SK-N-SH (cell line): ENCODE measurements around the gene UBN2. TPM values are rescaled to one million over a fixed set of nuclear protein-coding genes. Genes with fewer than 3 reads are reported as not detected.

Experiments
- CTCF ChIA-PET: fragments of 300-600, 350-600 bp; formaldehyde crosslinking; extraction: SDS; loops from one replicate; lab custom pipeline; 2021; lab: Yijun Ruan, JAX
- POLR2A ChIA-PET: fragments of 350-600 bp; sonication (Branson Sonifier 250); formaldehyde crosslinking; extraction: SDS; loops from one replicate; lab custom pipeline; 2020; ENCODE audit warnings: antibody characterized with exemption, inconsistent platforms; lab: Yijun Ruan, JAX
- DNase-seq: peaks from one replicate; pipeline ENCODE4 v3.0.0; 2012
- H2AFZ ChIP-seq: fragments of 200-600 bp; sonication (generic); 2 replicates; pipeline ENCODE4 v1.8.1; 2016; ENCODE audit warnings: antibody characterized with exemption, mild to moderate bottlenecking, low read depth
- H3F3A ChIP-seq: fragments of 200-600 bp; sonication (generic); replicated peaks from 2 replicates; pipeline ENCODE3; 2016; ENCODE audit warnings: antibody characterized with exemption, mild to moderate bottlenecking; ENCODE audit not compliant: insufficient read depth
- H3K27ac ChIP-seq, 2 experiments: fragments of 200-500 bp in 1 of 2; fragments of 200-600 bp in 1 of 2; sonication (Bioruptor generic) in 1 of 2; sonication (generic), shearing (Covaris generic) in 1 of 2; 2 replicates each; pipeline versions ENCODE4 v1.5.1 to v1.6.1; 2014 to 2016; ENCODE audit warnings: low read depth in 2 of 2, inconsistent platforms in 1 of 2, low read length in 1 of 2, mild to moderate bottlenecking in 1 of 2, mixed read lengths in 1 of 2
- H3K27me3 ChIP-seq: fragments of 200-600 bp; sonication (generic), shearing (Covaris generic); 2 replicates; pipeline ENCODE4 v1.6.1; 2016; ENCODE audit warnings: mixed run types; ENCODE audit not compliant: insufficient read depth
- H3K36me3 ChIP-seq, 2 experiments: fragments of 200-500 bp in 1 of 2; fragments of 200-600 bp in 1 of 2; sonication (Bioruptor generic) in 1 of 2; sonication (generic) in 1 of 2; replicated peaks in 1 of 2; 2 replicates each; pipeline versions ENCODE3 to v1.5.1; 2014 to 2016; ENCODE audit warnings: low read length in 1 of 2, mild to moderate bottlenecking in 1 of 2; ENCODE audit not compliant: insufficient read depth in 2 of 2, control insufficient read depth in 1 of 2
- H3K4me1 ChIP-seq, 2 experiments: fragments of 200-500 bp in 1 of 2; fragments of 200-600 bp in 1 of 2; sonication (Bioruptor generic) in 1 of 2; sonication (generic), shearing (Covaris generic) in 1 of 2; 2 replicates each; pipeline versions ENCODE4 v1.5.1 to v1.6.1; 2014 to 2016; ENCODE audit warnings: low read depth in 1 of 2, low read length in 1 of 2, mixed run types in 1 of 2; ENCODE audit not compliant: insufficient read depth in 2 of 2, control insufficient read depth in 1 of 2
- H3K4me2 ChIP-seq: fragments of 200-600 bp; sonication (generic), shearing (Covaris generic); 2 replicates; pipeline ENCODE4 v1.6.1; 2017; ENCODE audit warnings: mixed run types
- H3K4me3 ChIP-seq, 2 experiments: fragments of 200-500 bp in 1 of 2; fragments of 200-600 bp in 1 of 2; sonication (Bioruptor generic) in 1 of 2; sonication (generic), shearing (Covaris generic) in 1 of 2; 2 replicates each; pipeline versions ENCODE4 v1.5.1 to v1.8.1; 2014 to 2016; ENCODE audit warnings: low read depth in 2 of 2, inconsistent platforms in 1 of 2, low read length in 1 of 2, mild to moderate bottlenecking in 1 of 2, mixed read lengths in 1 of 2, moderate library complexity in 1 of 2
- H3K79me2 ChIP-seq: fragments of 200-600 bp; sonication (generic); 2 replicates; pipeline ENCODE4 v1.8.1; 2017; ENCODE audit warnings: mild to moderate bottlenecking; ENCODE audit not compliant: insufficient read depth
- H3K9ac ChIP-seq: fragments of 200-600 bp; sonication (generic); 2 replicates; pipeline ENCODE4 v1.6.1; 2017; ENCODE audit warnings: mixed run types
- H3K9me2 ChIP-seq: fragments of 200-600 bp; sonication (generic); 2 replicates; pipeline ENCODE4 v1.6.1; 2017; ENCODE audit warnings: mixed run types
- H3K9me3 ChIP-seq: fragments of 200-600 bp; sonication (generic); 2 replicates; pipeline ENCODE4 v1.6.1; 2017; ENCODE audit warnings: mixed run types, mild to moderate bottlenecking, moderate library complexity
- H4K20me1 ChIP-seq: fragments of 200-600 bp; sonication (generic); 2 replicates; pipeline ENCODE4 v1.6.1; 2017; ENCODE audit warnings: mild to moderate bottlenecking, mixed run types; ENCODE audit not compliant: insufficient read depth
- CHD2 ChIP-seq: fragments of 150-350 bp; IDR thresholded peaks from 2 replicates; pipeline ENCODE4 v1.6.1; 2018; ENCODE audit warnings: low read length; ENCODE audit not compliant: partially characterized antibody
- ELF1 ChIP-seq: IDR thresholded peaks from 2 replicates; pipeline ENCODE4 v1.4.0; 2012
- EP300 ChIP-seq, 2 experiments: IDR thresholded peaks; 2 replicates each; pipeline versions ENCODE4 v1.4.0 to v1.6.1; 2012; ENCODE audit warnings: borderline replicate concordance in 1 of 2, low read depth in 1 of 2, low read length in 1 of 2
- FOXM1 ChIP-seq: IDR thresholded peaks from 2 replicates; pipeline ENCODE4 v1.4.0; 2012; ENCODE audit warnings: low read depth, mild to moderate bottlenecking
- GATA2 ChIP-seq: sonication (generic); formaldehyde crosslinking; IDR thresholded peaks from 2 replicates; pipeline ENCODE4 v1.5.0; 2020; ENCODE audit warnings: mild to moderate bottlenecking, missing genetic modification reagents
- JUND ChIP-seq: IDR thresholded peaks from 2 replicates; pipeline ENCODE4 v1.4.0; 2012
- MXI1 ChIP-seq: IDR thresholded peaks from 2 replicates; pipeline ENCODE4 v1.6.1; 2012; ENCODE audit warnings: mild to moderate bottlenecking, low read depth, low read length, improper control_type of control experiment
- NRF1 ChIP-seq: IDR thresholded peaks from 2 replicates; pipeline ENCODE4 v1.6.1; 2012; ENCODE audit warnings: low read depth, mild to moderate bottlenecking, low read length
- POLR2AphosphoS5 ChIP-seq: IDR thresholded peaks from 2 replicates; pipeline ENCODE4 v1.6.1; 2012; ENCODE audit warnings: low read depth, low read length
- RCOR1 ChIP-seq: fragments of 150-350 bp; IDR thresholded peaks from 2 replicates; pipeline ENCODE4 v1.6.1; 2017; ENCODE audit warnings: antibody characterized with exemption, low read length
- RFX5 ChIP-seq: IDR thresholded peaks from 2 replicates; pipeline ENCODE4 v1.6.1; 2012; ENCODE audit warnings: mild to moderate bottlenecking, improper control_type of control experiment, low read length
- RXRA ChIP-seq: IDR thresholded peaks from 2 replicates; pipeline ENCODE4 v1.4.0; 2012; ENCODE audit warnings: low read depth, mild to moderate bottlenecking, borderline replicate concordance
- SMC3 ChIP-seq: IDR thresholded peaks from 2 replicates; pipeline ENCODE4 v1.6.1; 2012; ENCODE audit warnings: low read depth, low read length, improper control_type of control experiment
- TEAD4 ChIP-seq: IDR thresholded peaks from 2 replicates; pipeline ENCODE4 v1.4.0; 2012; ENCODE audit warnings: mild to moderate bottlenecking, borderline replicate concordance; ENCODE audit not compliant: insufficient read depth
- YY1 ChIP-seq: IDR thresholded peaks from 2 replicates; pipeline ENCODE4 v1.4.0; 2012; ENCODE audit warnings: low read depth, mild to moderate bottlenecking
- WGBS: methylation state at CpG from one replicate; pipeline ENCODE4 v1.1.6; 2017; ENCODE audit warnings: low lambda C conversion rate; 5-methylcytosine and 5-hydroxymethylcytosine counted together
- polyA plus RNA-seq, 3 experiments: library from polyadenylated mRNA; depleted of rRNA; stranded (reverse); fragments of >200 nt; gene quantifications; 2 replicates each; pipeline ENCODE4 v1.2.3, GENCODE V29; 2012
- TF ChIP-seq, protein P1 (sequence below): fragments of 150-350 bp; IDR thresholded peaks from 2 replicates; pipeline ENCODE4 v1.6.1; 2017; ENCODE audit warnings: antibody characterized with exemption, low read length, low read depth, borderline replicate concordance
- TF ChIP-seq, protein P2 (sequence below): fragments of 150-350 bp; IDR thresholded peaks from 2 replicates; pipeline ENCODE4 v1.6.1; 2016; ENCODE audit warnings: mild to moderate bottlenecking, low read depth, low read length
- TF ChIP-seq, protein P3 (sequence below): IDR thresholded peaks from 2 replicates; pipeline ENCODE4 v1.4.0; 2012; ENCODE audit warnings: low read depth
- TF ChIP-seq, protein P4 (sequence below): IDR thresholded peaks from 2 replicates; pipeline ENCODE4 v1.6.1; 2012; ENCODE audit warnings: mild to moderate bottlenecking, low read depth, low read length, moderate library complexity

Gene UBN2
- polyA plus RNA-seq, 1 of the 3 experiments (the other 2 are of a cell fraction) = 2.0 TPM

DNA sequence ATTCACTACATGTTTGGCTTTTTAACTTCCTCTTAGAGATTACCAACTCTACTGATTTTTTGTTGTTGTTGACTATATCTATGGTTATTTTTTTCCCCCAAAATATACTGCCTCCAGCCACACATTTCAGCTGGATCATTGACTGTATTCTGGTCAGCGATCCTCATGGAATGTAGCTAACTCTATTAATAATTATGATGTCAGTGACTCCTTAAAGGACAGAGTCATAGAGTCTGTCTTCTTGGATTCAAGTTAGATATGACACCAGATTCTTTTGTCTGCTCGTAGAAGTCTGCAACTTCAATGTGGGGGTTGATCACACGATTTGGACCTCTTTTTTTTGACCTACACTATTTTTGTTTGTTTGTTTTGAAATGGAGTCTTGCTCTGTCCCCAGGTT is 33.2 kb downstream of the UBN2 start:
- Histone ChIP-seq H3K9me2 (no peaks in the 10 kb centered on the region), H3K27ac (no peak overlapping the region), H3K4me1 (no peaks in the 10 kb centered on the region), H3F3A (peaks cover 20% of the 10 kb centered on the region), H3K27me3 (no peaks in the 10 kb centered on the region), H3K9me3 (no peaks in the 10 kb centered on the region), H2AFZ (no peak overlapping the region), H3K9ac (no peak overlapping the region), H3K36me3 (peaks cover 65 to 89% of the 10 kb centered on the region in 2 experiments), H3K79me2 (no peaks in the 10 kb centered on the region), H4K20me1 (no peaks in the 10 kb centered on the region), H3K4me3 (no peak overlapping the region), H3K4me2 (no peak overlapping the region)
- ChIA-PET POLR2A (no interaction called here), CTCF (interaction anchor here (0.6 kb wide), 1 partner anchor 19 kb away, joined by 3 read pairs; no protein-coding TSS in a partner anchor)
- WGBS = 97% methylated on average over 3 of the region's 3 CpGs
- no peak for DNase-seq
- no peak for TF ChIP-seq RXRA
- no peak for TF ChIP-seq MXI1
- TF ChIP-seq ELF1 = no peak
- TF ChIP-seq, protein P1, sequence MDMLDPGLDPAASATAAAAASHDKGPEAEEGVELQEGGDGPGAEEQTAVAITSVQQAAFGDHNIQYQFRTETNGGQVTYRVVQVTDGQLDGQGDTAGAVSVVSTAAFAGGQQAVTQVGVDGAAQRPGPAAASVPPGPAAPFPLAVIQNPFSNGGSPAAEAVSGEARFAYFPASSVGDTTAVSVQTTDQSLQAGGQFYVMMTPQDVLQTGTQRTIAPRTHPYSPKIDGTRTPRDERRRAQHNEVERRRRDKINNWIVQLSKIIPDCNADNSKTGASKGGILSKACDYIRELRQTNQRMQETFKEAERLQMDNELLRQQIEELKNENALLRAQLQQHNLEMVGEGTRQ = no peak
- TF ChIP-seq, protein P2, sequence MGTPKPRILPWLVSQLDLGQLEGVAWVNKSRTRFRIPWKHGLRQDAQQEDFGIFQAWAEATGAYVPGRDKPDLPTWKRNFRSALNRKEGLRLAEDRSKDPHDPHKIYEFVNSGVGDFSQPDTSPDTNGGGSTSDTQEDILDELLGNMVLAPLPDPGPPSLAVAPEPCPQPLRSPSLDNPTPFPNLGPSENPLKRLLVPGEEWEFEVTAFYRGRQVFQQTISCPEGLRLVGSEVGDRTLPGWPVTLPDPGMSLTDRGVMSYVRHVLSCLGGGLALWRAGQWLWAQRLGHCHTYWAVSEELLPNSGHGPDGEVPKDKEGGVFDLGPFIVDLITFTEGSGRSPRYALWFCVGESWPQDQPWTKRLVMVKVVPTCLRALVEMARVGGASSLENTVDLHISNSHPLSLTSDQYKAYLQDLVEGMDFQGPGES = no peak
- TF ChIP-seq TEAD4 = no peak
- TF ChIP-seq, protein P3, sequence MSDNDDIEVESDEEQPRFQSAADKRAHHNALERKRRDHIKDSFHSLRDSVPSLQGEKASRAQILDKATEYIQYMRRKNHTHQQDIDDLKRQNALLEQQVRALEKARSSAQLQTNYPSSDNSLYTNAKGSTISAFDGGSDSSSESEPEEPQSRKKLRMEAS = no peak
- no peak for TF ChIP-seq GATA2
- TF ChIP-seq CHD2 = no peak
- no peak for TF ChIP-seq YY1
- no peak for TF ChIP-seq FOXM1

DNA sequence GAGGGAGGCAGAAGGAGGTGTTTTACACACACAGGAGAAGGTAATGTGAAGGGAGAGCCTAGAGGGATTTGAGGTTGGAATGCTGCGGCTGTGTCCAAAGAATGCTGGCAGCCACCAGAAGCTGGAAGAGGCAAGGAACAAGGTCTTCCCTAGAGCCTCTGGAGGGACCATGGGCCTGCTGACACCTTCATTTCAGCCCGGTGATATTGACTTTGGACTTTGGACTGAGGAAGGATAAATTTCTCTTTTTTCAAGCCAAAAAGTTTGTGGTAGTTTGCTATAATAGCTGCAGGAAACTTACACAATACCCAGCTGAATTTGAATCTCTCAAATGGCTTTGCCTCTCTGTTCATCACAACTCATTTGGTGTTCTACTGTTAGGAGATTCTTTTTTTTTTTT is 34.6 kb downstream of the UBN2 start:
- H2AFZ ChIP-seq = no peak overlapping the region
- no peak overlapping the region for H3K4me3 ChIP-seq
- no peaks in the 10 kb centered on the region for H3K27me3 ChIP-seq
- TF ChIP-seq SMC3 (no peak), RCOR1 (no peak), YY1 (no peak), TEAD4 (no peak), POLR2AphosphoS5 (no peak), EP300 (IDR thresholded peaks at IDR 0.05; ENCODE audit: borderline replicate concordance in 1 of 2, low read depth in 1 of 2, low read length in 1 of 2) (no peak), RXRA (no peak), FOXM1 (no peak), RFX5 (no peak), NRF1 (no peak), JUND (no peak)
- TF ChIP-seq, protein P3 = no peak
- TF ChIP-seq, protein P4, sequence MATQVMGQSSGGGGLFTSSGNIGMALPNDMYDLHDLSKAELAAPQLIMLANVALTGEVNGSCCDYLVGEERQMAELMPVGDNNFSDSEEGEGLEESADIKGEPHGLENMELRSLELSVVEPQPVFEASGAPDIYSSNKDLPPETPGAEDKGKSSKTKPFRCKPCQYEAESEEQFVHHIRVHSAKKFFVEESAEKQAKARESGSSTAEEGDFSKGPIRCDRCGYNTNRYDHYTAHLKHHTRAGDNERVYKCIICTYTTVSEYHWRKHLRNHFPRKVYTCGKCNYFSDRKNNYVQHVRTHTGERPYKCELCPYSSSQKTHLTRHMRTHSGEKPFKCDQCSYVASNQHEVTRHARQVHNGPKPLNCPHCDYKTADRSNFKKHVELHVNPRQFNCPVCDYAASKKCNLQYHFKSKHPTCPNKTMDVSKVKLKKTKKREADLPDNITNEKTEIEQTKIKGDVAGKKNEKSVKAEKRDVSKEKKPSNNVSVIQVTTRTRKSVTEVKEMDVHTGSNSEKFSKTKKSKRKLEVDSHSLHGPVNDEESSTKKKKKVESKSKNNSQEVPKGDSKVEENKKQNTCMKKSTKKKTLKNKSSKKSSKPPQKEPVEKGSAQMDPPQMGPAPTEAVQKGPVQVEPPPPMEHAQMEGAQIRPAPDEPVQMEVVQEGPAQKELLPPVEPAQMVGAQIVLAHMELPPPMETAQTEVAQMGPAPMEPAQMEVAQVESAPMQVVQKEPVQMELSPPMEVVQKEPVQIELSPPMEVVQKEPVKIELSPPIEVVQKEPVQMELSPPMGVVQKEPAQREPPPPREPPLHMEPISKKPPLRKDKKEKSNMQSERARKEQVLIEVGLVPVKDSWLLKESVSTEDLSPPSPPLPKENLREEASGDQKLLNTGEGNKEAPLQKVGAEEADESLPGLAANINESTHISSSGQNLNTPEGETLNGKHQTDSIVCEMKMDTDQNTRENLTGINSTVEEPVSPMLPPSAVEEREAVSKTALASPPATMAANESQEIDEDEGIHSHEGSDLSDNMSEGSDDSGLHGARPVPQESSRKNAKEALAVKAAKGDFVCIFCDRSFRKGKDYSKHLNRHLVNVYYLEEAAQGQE = no peak
- TF ChIP-seq, protein P1 = no peak
- H3K4me1 ChIP-seq = no peaks in the 10 kb centered on the region
- ChIA-PET CTCF (no interaction called here), POLR2A (no interaction called here)
- no peaks in the 10 kb centered on the region for H4K20me1 ChIP-seq
- H3K9me3 ChIP-seq = no peaks in the 10 kb centered on the region
- 95% methylated on average over 2 of the region's 2 CpGs for WGBS
- peaks cover 20% of the 10 kb centered on the region for H3F3A ChIP-seq
- H3K4me2 ChIP-seq = no peak overlapping the region
- no peak for DNase-seq
- H3K27ac ChIP-seq = no peak overlapping the region
- peaks cover 60 to 90% of the 10 kb centered on the region in 2 experiments for H3K36me3 ChIP-seq
- H3K9me2 ChIP-seq = no peaks in the 10 kb centered on the region
- no peak overlapping the region for H3K9ac ChIP-seq
- H3K79me2 ChIP-seq = no peaks in the 10 kb centered on the region
